K562 (cell line): ENCODE results near the gene DNAJC30. TPM values are rescaled to one million over a fixed set of nuclear protein-coding genes. Genes with fewer than 3 reads are reported as not detected.

Source experiments
- ADNP ChIP-seq: fragments of 200-800 bp; sonication (Bioruptor generic); IDR thresholded peaks from 2 replicates; pipeline ENCODE4 v1.6.1; 2016; ENCODE audit warnings: missing genetic modification characterization, missing compliant biosample characterization
- CBX2 ChIP-seq: fragments of 200-600 bp; sonication (generic); IDR thresholded peaks from one replicate; pipeline ENCODE4 v1.6.1; 2012; ENCODE audit warnings: mild to moderate bottlenecking, low read length, inconsistent platforms; ENCODE audit not compliant: insufficient read depth, poor library complexity, severe bottlenecking
- CGGBP1 ChIP-seq: fragments of 250-450 bp; sonication (Bioruptor Pico); IDR thresholded peaks from 2 replicates; pipeline ENCODE4 v1.9.0; 2021; ENCODE audit warnings: mild to moderate bottlenecking
- CTBP1 ChIP-seq: fragments of 450-650 bp; IDR thresholded peaks from 2 replicates; pipeline ENCODE4 v1.6.1; 2016; ENCODE audit warnings: borderline replicate concordance
- FOXK1 ChIP-seq: sonication (generic); formaldehyde crosslinking; IDR thresholded peaks from 2 replicates; pipeline ENCODE4 v1.8.0; 2022; ENCODE audit warnings: missing genetic modification reagents, mild to moderate bottlenecking, borderline replicate concordance
- FOXO4 ChIP-seq: fragments of 450-650 bp; formaldehyde crosslinking; IDR thresholded peaks from 2 replicates; pipeline ENCODE4 v1.4.0; 2020; ENCODE audit warnings: mild to moderate bottlenecking, moderate library complexity
- HMGXB4 ChIP-seq: sonication (generic); formaldehyde crosslinking; IDR thresholded peaks from 2 replicates; pipeline ENCODE4 v1.8.1; 2023; ENCODE audit warnings: mild to moderate bottlenecking, missing genetic modification reagents
- HNRNPLL ChIP-seq: fragments of 200-400 bp; formaldehyde crosslinking; IDR thresholded peaks from 2 replicates; pipeline ENCODE4 v1.6.1; 2017; ENCODE audit warnings: low read length, low read depth, mild to moderate bottlenecking; ENCODE audit not compliant: poor library complexity, severe bottlenecking
- KAT2B ChIP-seq: IDR thresholded peaks from one replicate; pipeline ENCODE4 v1.6.1; 2012; ENCODE audit warnings: low read depth, mild to moderate bottlenecking, control low read depth, inconsistent platforms, low read length, moderate library complexity
- KAT7 ChIP-seq: sonication (generic); formaldehyde crosslinking; IDR thresholded peaks from 2 replicates; pipeline ENCODE4 v1.8.0; 2022; ENCODE audit warnings: missing genetic modification reagents, mild to moderate bottlenecking, borderline replicate concordance
- MCM3 ChIP-seq: fragments of 450-650 bp; IDR thresholded peaks from 2 replicates; pipeline ENCODE4 v1.6.1; 2016
- NELFE ChIP-seq: IDR thresholded peaks from 2 replicates; pipeline ENCODE4 v1.6.1; 2011; ENCODE audit warnings: mild to moderate bottlenecking; ENCODE audit not compliant: insufficient read depth, insufficient read length
- NFRKB ChIP-seq: fragments of 450-650 bp; IDR thresholded peaks from 2 replicates; pipeline ENCODE4 v1.6.1; 2016; ENCODE audit warnings: low read depth
- POLR2AphosphoS5 ChIP-seq: IDR thresholded peaks from 2 replicates; pipeline ENCODE4 v1.6.1; 2011; ENCODE audit warnings: mild to moderate bottlenecking, low read depth, low read length, moderate library complexity; ENCODE audit not compliant: control insufficient read depth, insufficient read depth
- POLR2G ChIP-seq: fragments of 200-400 bp; formaldehyde crosslinking; IDR thresholded peaks from 2 replicates; pipeline ENCODE4 v1.6.1; 2017; ENCODE audit warnings: low read depth, mild to moderate bottlenecking, antibody characterized with exemption, low read length, moderate library complexity
- SMC3 ChIP-seq: conservative IDR thresholded peaks from 2 replicates; pipeline ENCODE4 v1.6.1; 2011; ENCODE audit warnings: low read depth, low read length, improper control_type of control experiment; ENCODE audit not compliant: insufficient read depth
- TFAP4 ChIP-seq: sonication (generic); formaldehyde crosslinking; IDR thresholded peaks from 2 replicates; pipeline ENCODE4 v1.8.0; 2022; ENCODE audit warnings: missing genetic modification reagents, mild to moderate bottlenecking, moderate library complexity, borderline replicate concordance
- ZNF274 ChIP-seq: IDR thresholded peaks from 2 replicates; pipeline ENCODE4 v1.6.1; 2011; ENCODE audit warnings: low read depth, mild to moderate bottlenecking, low read length, moderate library complexity, borderline replicate concordance
- ZNF444 ChIP-seq: fragments of 250-450 bp; sonication (Bioruptor Pico); IDR thresholded peaks from 2 replicates; pipeline ENCODE4 v1.4.0; 2020; ENCODE audit warnings: mild to moderate bottlenecking, moderate library complexity
- ZNF449 ChIP-seq: fragments of 250-450 bp; sonication (Bioruptor Pico); IDR thresholded peaks from 2 replicates; pipeline ENCODE4 v1.8.0; 2022; ENCODE audit warnings: moderate library complexity, mild to moderate bottlenecking, inconsistent platforms
- polyA plus RNA-seq, 8 experiments: library from polyadenylated mRNA; depleted of rRNA in 4 of 8; stranded (reverse) in 5 of 8; unstranded in 3 of 8; fragments of >200 nt; fragmentation: Nextera tagmentation in 2 of 8; fragmentation: Illumina TruSeq in 1 of 8; extraction: Ambion mirVana in 2 of 8; extraction: Trizol in 1 of 8; gene quantifications; 2 replicates each; pipeline versions ENCODE4 v1.2.1 to v1.2.3, GENCODE V29; 2011 to 2014; ENCODE audit warnings: inconsistent platforms in 1 of 8, missing spikeins in 1 of 8
- total RNA-seq, 7 experiments: library from RNA; depleted of rRNA in 6 of 7; stranded (reverse); fragments of >200 nt in 6 of 7; fragmentation: Illumina TruSeq in 2 of 7; extraction: Trizol in 2 of 7; gene quantifications; 2 replicates each; pipeline versions ENCODE4 v1.2.1 to v1.2.3, GENCODE V29; 2011 to 2021; ENCODE audit warnings: low replicate concordance in 1 of 7

Gene DNAJC30
- total and polyA plus RNA-seq, 9 of the 15 experiments (the other 6 are each of a cell fraction or from before 2014, with no cell fraction given) = 1.1 to 11.3 (median 4.6) TPM

- TF ChIP-seq POLR2AphosphoS5 = no peak
- no peak for TF ChIP-seq FOXO4 (CRISPR knock-in tag)
- no peak for TF ChIP-seq ZNF274
- TF ChIP-seq TFAP4 (CRISPR knock-in tag) = peak; percentile 74
- no peak for TF ChIP-seq FOXK1
- no peak for TF ChIP-seq NELFE
- TF ChIP-seq KAT2B = no peak
- 0 out of 2 replicates have a peak, but pooled peaks have one; percentile 18 for TF ChIP-seq HMGXB4 (CRISPR knock-in tag)
- TF ChIP-seq ADNP (tag) = no peak
- no peak for TF ChIP-seq NFRKB
- TF ChIP-seq KAT7 (CRISPR knock-in tag) = no peak
- TF ChIP-seq CGGBP1 (CRISPR knock-in tag) = no peak
- TF ChIP-seq CBX2 = no peak
- TF ChIP-seq ZNF449 (CRISPR knock-in tag) = no peak
- TF ChIP-seq HNRNPLL = no peak
- TF ChIP-seq POLR2G = peak; percentile 49; the same call in 1 of the 2 replicates
- no peak for TF ChIP-seq SMC3
- no peak for TF ChIP-seq ZNF444 (CRISPR knock-in tag)
- TF ChIP-seq MCM3 = no peak
- no peak for TF ChIP-seq CTBP1
These were observed 20.7 kb upstream of the DNAJC30 start (continued) for GRCh38 chr7:73703757-73704639.
